ENCODE data around the gene WWOX.
"Not testable (repeated sequence)": the region's sequence is repeated elsewhere in the genome, so short reads cannot be mapped to it uniquely, and the experiment has no call there.

WWOX gene

GRCh38 chr16:78505544-78506366 lies 406.3 kb downstream of the WWOX start:
- no peak for DNase-seq

- no peak for DNase-seq
These were observed 407.1 kb downstream of the WWOX start for GRCh38 chr16:78506367-78507193.

GRCh38 chr16:78507576-78507975 lies 408.1 kb downstream of the WWOX start:
- no peak for DNase-seq

GRCh38 chr16:78509965-78510364 lies 410.5 kb downstream of the WWOX start:
- DNase-seq: no peak

GRCh38 chr16:78510496-78510895 lies 411.0 kb downstream of the WWOX start:
- no peak for DNase-seq

DNA sequence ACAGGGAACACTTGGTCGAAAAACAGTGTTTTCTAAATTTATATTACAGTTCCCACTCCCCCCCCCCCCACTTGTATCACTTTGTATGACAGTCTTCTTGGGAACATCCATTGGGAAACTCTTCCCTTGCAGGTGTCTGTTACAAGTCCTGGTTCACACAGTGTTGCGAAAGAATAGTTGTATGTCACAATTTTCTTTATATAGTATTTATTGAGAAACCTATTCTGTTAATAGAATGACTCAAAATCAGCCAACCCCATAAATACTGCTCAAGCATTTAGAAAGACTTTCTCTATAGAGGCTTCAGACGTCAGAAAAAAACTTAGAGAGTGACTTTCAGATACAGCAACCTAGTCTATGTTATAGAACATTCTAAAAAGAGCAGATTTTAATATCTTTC lies 414.4 kb downstream of the WWOX start:
- no peak for DNase-seq

DNA sequence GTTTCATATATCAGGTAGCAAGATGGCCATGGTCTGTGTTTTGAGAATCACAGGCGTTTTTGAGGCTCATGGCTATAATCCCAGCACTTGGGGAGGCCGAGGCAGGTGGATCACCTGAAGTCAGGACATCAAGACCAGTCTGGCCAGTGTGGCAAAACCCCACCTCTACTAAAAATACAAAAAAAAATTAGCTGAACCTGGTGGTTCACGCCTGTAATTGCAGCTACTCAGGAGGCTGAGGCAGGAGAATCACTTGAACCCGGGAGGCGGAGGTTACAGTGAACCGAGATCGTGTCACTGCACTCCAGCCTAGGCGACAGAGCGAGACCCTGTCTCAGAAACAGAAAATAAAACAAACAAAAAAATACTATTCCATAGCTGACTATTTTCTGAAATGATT lies 415.4 kb downstream of the WWOX start:
- DNase-seq: not testable (repeated sequence)

- no peak for DNase-seq
These were observed 416.0 kb downstream of the WWOX start for GRCh38 chr16:78515421-78515820.

DNA sequence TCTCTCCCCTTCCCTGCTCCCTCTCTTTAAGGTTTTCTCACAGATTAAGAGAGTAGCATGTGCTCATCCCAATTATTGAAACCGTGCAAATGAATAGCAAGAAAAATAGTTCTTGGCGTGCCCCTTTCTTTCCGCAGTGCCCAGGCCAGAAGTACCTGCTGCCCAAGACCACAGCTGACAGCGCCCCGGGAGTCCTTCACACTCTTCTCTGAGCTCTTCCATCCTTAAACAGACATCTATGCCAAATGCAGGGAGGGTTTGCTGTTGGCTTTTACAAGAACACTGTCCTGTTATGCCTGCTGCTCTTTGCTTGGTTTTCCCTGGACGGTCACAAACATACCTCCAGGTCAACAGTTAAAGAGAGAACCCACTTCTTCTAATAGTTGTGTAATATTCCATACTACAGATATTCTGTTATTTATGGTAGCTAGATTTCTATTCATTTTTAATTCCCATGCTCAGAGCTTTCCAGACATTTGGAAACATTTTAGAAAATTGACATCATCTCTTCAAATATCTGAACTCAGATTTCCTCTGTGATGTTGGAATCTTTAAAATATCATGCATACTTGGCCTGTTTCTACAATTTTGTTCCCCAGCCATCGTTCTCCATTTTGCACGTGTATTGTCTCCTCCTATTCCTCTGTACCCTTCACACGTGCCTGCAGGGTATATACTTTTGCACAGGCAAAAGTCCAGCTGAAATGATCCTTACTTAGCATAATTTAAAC lies 416.7 kb downstream of the WWOX start:
- DNase-seq: no peak

- DNase-seq: no peak
These were observed 420.4 kb downstream of the WWOX start for GRCh38 chr16:78519896-78520295.

DNA sequence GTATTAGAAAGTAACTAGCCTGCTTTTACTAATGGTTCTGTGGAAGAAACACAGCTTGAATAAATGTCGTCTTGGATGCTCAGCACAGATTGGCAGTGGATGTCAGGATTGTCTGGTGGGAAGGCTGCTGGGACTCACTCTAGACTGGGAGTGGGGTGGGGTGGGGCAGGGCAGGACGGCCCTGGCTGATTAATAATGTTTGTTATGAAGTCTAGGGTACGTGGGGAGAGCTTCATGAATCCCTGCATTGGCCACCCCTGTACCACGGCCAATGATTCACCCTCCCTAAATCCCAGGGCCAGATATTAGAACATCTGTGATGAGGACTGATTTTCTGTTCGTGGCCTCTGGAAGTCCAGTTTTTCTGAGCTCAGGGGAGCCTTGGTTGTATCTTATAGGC lies 421.0 kb downstream of the WWOX start:
- DNase-seq: no peak

DNA sequence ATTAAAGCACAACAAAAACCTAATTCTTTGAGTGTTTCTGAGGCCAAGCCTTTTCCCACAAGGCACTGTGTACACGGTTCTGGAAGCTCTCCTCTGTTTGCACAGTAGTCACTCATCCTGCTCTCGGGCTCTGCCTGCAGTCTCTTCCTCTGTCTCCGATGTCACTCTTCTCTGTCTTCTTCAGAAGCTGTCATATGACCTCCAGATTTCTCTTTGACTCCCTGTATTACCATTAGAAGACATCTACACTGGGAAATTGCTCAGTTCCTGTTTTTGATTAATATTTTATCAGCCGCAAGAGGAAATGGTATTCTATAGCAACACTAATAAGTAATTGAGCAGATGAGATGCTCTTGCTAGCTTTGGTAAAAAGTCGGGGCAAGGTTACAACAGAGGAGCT lies 422.9 kb downstream of the WWOX start:
- DNase-seq: no peak

GRCh38 chr16:78523212-78523985 lies 423.9 kb downstream of the WWOX start:
- DNase-seq: peak; percentile 18

DNA sequence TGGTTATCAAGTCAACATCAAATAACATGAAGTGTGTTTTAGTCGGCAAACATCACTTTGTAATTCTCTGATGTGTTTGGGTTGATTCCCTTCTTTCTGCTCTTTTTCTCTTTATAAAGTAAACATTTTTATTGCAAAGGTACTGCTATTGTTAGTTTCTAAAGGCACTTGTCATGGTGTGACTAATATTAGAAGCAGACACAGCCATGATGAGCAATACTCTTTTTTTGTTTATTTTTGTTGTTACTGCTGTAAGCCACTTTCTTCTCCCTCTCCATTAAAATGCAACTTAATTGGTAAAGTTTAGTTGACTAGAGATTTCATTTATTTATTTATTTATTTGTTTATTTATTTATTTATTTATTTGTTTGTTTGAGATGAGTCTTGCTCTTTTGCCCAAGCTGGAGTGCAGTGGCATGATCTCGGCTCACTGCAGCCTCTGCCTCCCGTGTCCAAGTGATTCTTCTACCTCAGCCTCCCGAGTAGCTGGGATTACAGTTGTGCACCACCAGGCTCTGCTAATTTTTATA lies 424.7 kb downstream of the WWOX start:
- DNase-seq: no peak

GRCh38 chr16:78528265-78528664 lies 428.8 kb downstream of the WWOX start:
- no peak for DNase-seq

DNA sequence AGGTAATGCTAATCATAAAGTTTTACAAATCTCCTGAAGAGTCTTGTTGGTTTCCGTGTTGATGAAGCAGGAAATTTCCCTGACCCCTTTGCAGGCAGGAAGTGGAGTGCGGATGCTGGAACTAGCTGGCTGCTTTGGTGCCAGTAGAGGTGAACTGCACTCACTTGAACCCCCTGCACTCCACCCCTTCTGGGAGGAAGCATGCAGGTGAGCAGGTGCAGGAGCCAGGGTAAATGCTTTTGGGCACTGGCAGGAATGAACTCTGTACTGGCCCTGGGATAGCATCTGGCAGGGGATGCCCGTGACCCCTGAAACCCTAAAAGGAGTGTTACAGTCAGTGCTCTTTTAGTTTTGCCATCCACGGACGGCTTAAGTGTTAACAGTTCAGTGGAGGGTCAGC lies 430.4 kb downstream of the WWOX start:
- DNase-seq: no peak

DNA sequence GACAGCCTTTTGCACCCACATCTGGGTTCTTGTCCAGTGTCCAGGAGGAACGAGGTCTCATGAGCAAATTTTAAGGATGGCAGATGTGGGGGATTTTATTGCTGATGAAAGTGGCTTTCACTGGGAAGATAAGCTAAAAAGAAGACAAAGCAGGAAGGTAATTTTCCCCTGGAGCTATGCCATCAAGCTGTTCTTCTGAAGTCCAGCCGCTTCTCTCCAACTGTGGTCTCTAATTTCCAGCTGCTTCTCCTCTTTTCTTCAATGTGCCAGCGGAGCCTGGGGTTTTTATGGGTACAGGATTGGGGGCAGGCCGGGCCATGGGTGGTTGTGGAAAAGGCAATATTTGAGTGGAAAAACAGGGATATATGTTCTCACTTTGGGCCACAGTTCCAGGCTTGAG lies 430.8 kb downstream of the WWOX start:
- no peak for DNase-seq

GRCh38 chr16:78535098-78535497 lies 435.6 kb downstream of the WWOX start:
- no peak for DNase-seq

DNA sequence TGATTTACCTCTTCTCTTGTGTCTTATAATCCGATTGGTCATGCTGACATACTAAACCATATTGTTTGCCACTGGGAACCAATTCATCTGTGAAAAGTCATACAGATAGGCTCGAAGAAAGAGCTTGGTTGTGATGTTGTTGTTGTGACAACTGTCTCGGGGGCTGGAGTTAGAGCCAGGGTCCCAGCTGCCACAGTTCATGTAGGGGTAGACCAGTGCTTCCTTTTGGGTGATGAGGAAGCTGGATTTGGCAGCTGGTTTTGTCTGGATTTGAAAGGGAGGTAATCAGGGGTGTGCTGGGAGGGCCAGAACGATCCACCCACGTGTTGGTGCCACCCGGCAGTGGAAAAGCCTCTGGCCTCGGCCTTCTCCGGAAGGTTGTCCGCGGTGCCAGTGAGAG lies 438.1 kb downstream of the WWOX start:
- no peak for DNase-seq

- DNase-seq: no peak
These were observed 438.8 kb downstream of the WWOX start for GRCh38 chr16:78538292-78538691.

GRCh38 chr16:78538919-78539318 lies 439.5 kb downstream of the WWOX start:
- no peak for DNase-seq

- no peak for DNase-seq
These were observed 443.0 kb downstream of the WWOX start for GRCh38 chr16:78542419-78542818.
